ENCODE results near the gene TRAF7.

The TRAF7 gene

GRCh38 chr16:2208308-2208707 is 52.7 kb downstream of the TRAF7 start:
- H3K36me3 ChIP-seq (ENCODE audit: insufficient read depth, low read length): peaks cover 33% of the 10 kb centered on the region; the same call in 1 of the 2 replicates
- no peaks in the 10 kb centered on the region; the same call in 1 of the 2 replicates for H3F3A ChIP-seq (ENCODE audit: insufficient read depth, low read length)
- no peak overlapping the region for H3K27ac ChIP-seq (ENCODE audit: low read depth, low read length, poor library complexity, severe bottlenecking)
- no peaks in the 10 kb centered on the region for H3K9me3 ChIP-seq (ENCODE audit: low read length)
- no peaks in the 10 kb centered on the region for H4K20me1 ChIP-seq (ENCODE audit: insufficient read depth, low read length)
- no peak overlapping the region for H3K9ac ChIP-seq (ENCODE audit: low read length)
- H3K4me3 ChIP-seq (ENCODE audit: low read depth, low read length, poor library complexity, severe bottlenecking): no peak overlapping the region
- H3K27me3 ChIP-seq (ENCODE audit: insufficient read depth, low read length): no peaks in the 10 kb centered on the region
- H2AFZ ChIP-seq (ENCODE audit: low read length): no peak overlapping the region
- H3K9me2 ChIP-seq (ENCODE audit: low read depth, low read length): no peaks in the 10 kb centered on the region
- peaks cover 39% of the 10 kb centered on the region for H3K4me1 ChIP-seq (ENCODE audit: insufficient read depth, low read length, severe bottlenecking)
- H3K4me2 ChIP-seq (ENCODE audit: low read length): no peak overlapping the region
- peaks cover under 1% of the 10 kb centered on the region for H3K79me2 ChIP-seq (ENCODE audit: insufficient read depth, low read length)
- no peak for TF ChIP-seq EZH2 (IDR thresholded peaks at IDR 0.05; ENCODE audit: borderline replicate concordance, low read length)
- no peak for TF ChIP-seq CTCF (IDR thresholded peaks at IDR 0.05; ENCODE audit: low read length)

- H3K9ac ChIP-seq (ENCODE audit: low read length): no peak overlapping the region
- H3K9me3 ChIP-seq (ENCODE audit: low read length): no peaks in the 10 kb centered on the region
- no peak overlapping the region for H3K4me3 ChIP-seq (ENCODE audit: low read depth, low read length, poor library complexity, severe bottlenecking)
- peaks cover 33% of the 10 kb centered on the region; the same call in 1 of the 2 replicates for H3K36me3 ChIP-seq (ENCODE audit: insufficient read depth, low read length)
- H3K27me3 ChIP-seq (ENCODE audit: insufficient read depth, low read length): no peaks in the 10 kb centered on the region
- H2AFZ ChIP-seq (ENCODE audit: low read length): no peak overlapping the region
- H3F3A ChIP-seq (ENCODE audit: insufficient read depth, low read length): no peaks in the 10 kb centered on the region; the same call in 1 of the 2 replicates
- H3K79me2 ChIP-seq (ENCODE audit: insufficient read depth, low read length): peaks cover 6% of the 10 kb centered on the region
- no peak overlapping the region for H3K4me2 ChIP-seq (ENCODE audit: low read length)
- no peak for TF ChIP-seq CTCF (IDR thresholded peaks at IDR 0.05; ENCODE audit: low read length)
- no peak for TF ChIP-seq EZH2 (IDR thresholded peaks at IDR 0.05; ENCODE audit: borderline replicate concordance, low read length)
- no peaks in the 10 kb centered on the region for H3K9me2 ChIP-seq (ENCODE audit: low read depth, low read length)
- no peak overlapping the region for H3K27ac ChIP-seq (ENCODE audit: low read depth, low read length, poor library complexity, severe bottlenecking)
- H4K20me1 ChIP-seq (ENCODE audit: insufficient read depth, low read length): no peaks in the 10 kb centered on the region
- peaks cover 43% of the 10 kb centered on the region for H3K4me1 ChIP-seq (ENCODE audit: insufficient read depth, low read length, severe bottlenecking)
Measured at GRCh38 chr16:2208772-2209171, 53.2 kb downstream of the TRAF7 start.

GRCh38 chr16:2209258-2210008 is 53.9 kb downstream of the TRAF7 start:
- Histone ChIP-seq H3K4me1 (ENCODE audit: insufficient read depth, low read length, severe bottlenecking) (peaks cover 43% of the 10 kb centered on the region), H3K36me3 (ENCODE audit: insufficient read depth, low read length) (peaks cover 33% of the 10 kb centered on the region; the same call in 1 of the 2 replicates), H3K79me2 (ENCODE audit: insufficient read depth, low read length) (peaks cover 6% of the 10 kb centered on the region)

More at GRCh38 chr16:2209258-2210008, 53.9 kb downstream of the TRAF7 start:
- H4K20me1 ChIP-seq (ENCODE audit: insufficient read depth, low read length): no peaks in the 10 kb centered on the region
- H3K9ac ChIP-seq (ENCODE audit: low read length): no peak overlapping the region
- H3K27me3 ChIP-seq (ENCODE audit: insufficient read depth, low read length): no peaks in the 10 kb centered on the region
- no peak overlapping the region for H2AFZ ChIP-seq (ENCODE audit: low read length)
- no peaks in the 10 kb centered on the region for H3K9me3 ChIP-seq (ENCODE audit: low read length)
- H3K27ac ChIP-seq (ENCODE audit: low read depth, low read length, poor library complexity, severe bottlenecking): no peak overlapping the region
- TF ChIP-seq EZH2 (IDR thresholded peaks at IDR 0.05; ENCODE audit: borderline replicate concordance, low read length) (no peak), CTCF (IDR thresholded peaks at IDR 0.05; ENCODE audit: low read length) (no peak)
- H3F3A ChIP-seq (ENCODE audit: insufficient read depth, low read length): no peaks in the 10 kb centered on the region; the same call in 1 of the 2 replicates
- no peaks in the 10 kb centered on the region for H3K9me2 ChIP-seq (ENCODE audit: low read depth, low read length)
- no peak overlapping the region for H3K4me2 ChIP-seq (ENCODE audit: low read length)
- no peak overlapping the region for H3K4me3 ChIP-seq (ENCODE audit: low read depth, low read length, poor library complexity, severe bottlenecking)
